ENCODE measurements around the gene IFNL3. TPM values are rescaled to one million over a fixed set of nuclear protein-coding genes. Genes with fewer than 3 reads are reported as not detected.
"Not testable (repeated sequence)": the region's sequence is repeated elsewhere in the genome, so short reads cannot be mapped to it uniquely, and the experiment has no call there.

Gene IFNL3
- total RNA-seq, 1 donor from 2014 or later: not detected

GRCh38 chr19:39218230-39219007 is 26.4 kb downstream of the IFNL3 start:
- no peak for DNase-seq

DNA sequence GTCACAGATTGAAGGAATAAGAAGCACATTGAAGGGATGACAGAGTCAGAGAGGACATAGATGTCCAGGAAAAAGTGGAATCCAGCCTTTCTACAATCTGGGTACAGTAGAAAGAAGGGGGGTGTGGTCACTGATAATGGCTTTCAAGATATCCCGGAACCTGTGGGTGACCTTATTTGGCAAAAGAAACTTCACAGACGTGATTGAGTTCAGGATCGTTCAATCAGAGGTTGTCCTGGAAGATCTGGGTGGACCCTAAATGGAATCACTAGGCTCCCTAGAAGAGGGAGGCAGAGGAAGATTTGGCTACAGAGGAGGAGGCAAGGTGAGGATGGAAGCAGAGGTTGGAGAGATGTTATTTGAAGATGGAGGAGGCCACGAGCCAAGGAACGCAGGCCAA is 27.7 kb downstream of the IFNL3 start:
- no peak for DNase-seq

DNA sequence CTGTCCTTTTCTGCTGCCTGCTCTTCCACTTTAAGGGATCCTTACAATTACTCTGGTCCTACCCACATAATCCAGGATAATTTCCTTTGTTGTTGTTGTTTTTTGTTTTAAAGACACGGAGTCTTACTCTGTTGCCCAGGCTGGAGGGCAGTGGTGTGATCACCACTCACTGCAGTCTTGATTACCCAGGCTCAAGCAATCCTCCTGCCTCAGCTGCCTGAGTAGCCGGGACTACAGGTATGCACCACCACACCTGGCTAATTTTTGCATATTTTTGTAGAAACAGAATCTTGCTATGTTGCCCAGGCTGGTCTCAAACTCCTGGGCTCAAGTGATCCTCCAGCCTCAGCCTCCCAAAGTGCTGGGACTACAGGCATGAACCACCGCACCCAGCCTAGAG is 29.5 kb downstream of the IFNL3 start:
- DNase-seq: not testable (repeated sequence)

- no peak for DNase-seq
Observed at GRCh38 chr19:39212375-39212742, 32.4 kb downstream of the IFNL3 start.

DNA sequence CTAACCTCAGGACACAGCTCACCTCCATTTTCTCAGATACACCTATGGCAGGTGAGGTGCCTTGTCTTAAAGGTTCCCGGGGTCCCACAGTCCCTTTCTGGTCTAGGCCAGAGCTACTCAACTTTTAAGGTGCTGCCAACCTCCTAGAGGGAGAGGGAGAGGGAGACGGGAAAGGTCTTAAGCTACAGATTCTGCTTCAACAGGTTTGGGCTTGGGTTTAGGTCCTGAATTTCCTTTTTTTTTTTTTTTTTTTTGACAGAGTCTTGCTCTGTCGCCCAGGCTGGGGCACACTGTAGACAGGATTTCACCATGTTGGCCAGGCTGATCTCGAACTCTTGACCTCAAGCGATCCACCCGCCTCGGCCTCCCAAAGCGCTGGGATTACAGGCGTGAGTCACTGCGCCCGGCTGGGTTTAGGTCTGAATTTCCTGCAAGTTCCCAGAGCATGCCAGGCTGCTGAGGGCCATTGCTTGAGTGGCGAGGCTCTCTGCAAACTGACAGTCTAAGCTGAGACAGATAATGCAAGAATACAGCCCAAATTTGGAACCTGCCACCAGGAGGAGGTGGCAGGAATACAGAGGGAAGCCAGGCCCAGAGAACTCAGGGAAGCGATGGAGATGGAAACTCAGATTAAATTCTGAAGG is 33.0 kb downstream of the IFNL3 start:
- no peak for DNase-seq

DNA sequence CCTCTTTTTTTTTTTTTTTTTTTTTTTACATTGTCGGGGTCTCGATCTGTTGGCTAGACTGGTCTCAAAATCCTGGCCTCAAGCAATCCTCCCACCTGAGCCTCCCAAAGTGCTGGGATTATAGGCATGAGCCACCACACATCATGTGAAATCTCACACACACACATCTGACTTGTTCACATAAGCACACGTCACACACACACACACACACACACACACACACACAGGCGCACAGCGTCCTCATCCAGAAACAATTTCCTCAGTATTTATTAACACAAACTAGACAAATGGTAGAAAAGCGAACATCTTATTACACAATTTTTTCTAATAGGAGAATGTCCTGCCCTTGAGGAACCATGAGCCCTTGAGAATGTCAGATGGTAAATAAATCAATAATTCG is 35.6 kb downstream of the IFNL3 start:
- DNase-seq: no peak

DNA sequence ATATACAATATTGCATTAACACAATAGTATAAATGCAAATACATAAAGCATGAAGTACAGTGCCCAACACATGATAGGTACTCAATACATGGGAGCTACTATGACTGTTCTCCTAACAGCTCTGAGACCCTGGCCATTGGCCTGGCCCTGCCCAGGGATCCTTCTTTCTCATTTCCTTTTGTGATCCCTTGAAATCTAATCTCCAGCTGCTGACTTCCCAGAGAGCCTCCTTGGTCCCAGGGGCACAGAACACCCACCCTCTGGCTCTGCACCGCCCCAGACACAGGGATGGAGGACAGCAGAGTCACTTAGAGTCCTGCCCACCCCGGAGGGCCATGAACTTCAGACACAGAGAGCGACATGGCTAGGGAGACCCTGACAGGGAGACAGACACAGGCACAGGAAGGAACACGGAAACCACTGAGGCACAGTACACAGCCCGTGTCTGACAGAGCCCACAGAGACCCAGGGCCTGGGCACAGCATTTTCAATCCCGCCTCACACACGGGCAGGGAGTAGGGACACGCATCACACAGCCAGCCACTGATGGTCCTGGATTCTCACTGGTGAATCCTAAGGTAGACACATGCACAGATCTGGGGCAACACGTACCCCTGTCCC is 36.5 kb downstream of the IFNL3 start:
- DNase-seq: no peak

GRCh38 chr19:39207293-39207836 is 37.4 kb downstream of the IFNL3 start:
- DNase-seq: no peak

DNA sequence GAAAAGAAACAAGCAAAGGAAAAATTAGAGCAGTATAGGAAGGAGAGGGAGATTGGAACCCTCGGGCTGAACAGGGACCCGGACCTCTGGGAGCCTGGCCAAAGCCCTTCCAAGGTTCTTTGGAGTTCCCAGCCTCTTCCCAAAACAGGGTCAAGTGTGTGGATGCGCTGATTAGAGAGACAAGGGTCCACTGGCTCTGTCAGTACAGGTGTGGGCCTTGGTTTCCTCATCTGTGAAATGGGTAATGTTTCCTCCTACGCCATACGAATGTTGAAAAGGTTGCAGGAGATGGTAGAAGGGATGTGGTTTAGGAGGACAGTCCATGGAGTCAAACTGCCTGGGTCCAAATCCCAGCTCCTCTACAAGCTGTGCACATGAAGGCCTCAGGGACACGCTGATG is 38.7 kb downstream of the IFNL3 start:
- no peak for DNase-seq

DNA sequence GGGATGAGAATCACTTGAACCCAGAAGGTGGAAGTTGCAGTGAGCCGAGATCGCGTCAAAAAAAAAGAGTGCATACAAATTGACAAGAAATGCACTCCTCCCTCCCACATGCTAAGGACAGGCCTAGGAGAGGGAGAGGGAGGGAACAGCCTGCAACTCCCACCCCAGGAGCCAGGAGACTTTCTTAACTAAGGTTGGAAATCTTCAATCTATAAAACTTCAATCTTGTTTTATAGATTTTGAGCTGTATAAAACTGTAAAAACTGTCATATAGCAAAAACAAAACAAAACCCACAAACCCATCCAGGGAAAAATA is 39.4 kb downstream of the IFNL3 start:
- DNase-seq: no peak

GRCh38 chr19:39203372-39204341 is 41.1 kb downstream of the IFNL3 start, which contains the start of gene SYCN:
TSS of gene SYCN (minus strand) at chr19:39204263. CDS start at chr19:39204254, 9 bp downstream.
- no peak for DNase-seq

- no peak for DNase-seq
Observed at GRCh38 chr19:39202998-39203355, 41.8 kb downstream of the IFNL3 start.

DNA sequence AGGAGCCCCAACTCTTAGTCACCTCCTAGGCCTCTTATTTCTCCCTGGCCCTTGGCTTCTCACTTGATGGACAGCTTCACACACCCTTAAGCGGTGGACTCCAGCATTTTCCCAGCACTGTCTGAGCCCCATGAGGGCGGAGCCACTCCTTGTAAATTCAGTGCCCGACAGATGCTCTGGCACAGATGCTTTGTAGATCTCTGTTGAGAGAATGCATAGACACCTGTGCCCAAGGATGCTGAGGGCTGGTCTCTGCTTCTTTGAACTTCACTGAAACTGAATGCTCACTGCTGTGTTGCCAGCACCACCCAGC is 44.0 kb downstream of the IFNL3 start:
- no peak for DNase-seq

DNA sequence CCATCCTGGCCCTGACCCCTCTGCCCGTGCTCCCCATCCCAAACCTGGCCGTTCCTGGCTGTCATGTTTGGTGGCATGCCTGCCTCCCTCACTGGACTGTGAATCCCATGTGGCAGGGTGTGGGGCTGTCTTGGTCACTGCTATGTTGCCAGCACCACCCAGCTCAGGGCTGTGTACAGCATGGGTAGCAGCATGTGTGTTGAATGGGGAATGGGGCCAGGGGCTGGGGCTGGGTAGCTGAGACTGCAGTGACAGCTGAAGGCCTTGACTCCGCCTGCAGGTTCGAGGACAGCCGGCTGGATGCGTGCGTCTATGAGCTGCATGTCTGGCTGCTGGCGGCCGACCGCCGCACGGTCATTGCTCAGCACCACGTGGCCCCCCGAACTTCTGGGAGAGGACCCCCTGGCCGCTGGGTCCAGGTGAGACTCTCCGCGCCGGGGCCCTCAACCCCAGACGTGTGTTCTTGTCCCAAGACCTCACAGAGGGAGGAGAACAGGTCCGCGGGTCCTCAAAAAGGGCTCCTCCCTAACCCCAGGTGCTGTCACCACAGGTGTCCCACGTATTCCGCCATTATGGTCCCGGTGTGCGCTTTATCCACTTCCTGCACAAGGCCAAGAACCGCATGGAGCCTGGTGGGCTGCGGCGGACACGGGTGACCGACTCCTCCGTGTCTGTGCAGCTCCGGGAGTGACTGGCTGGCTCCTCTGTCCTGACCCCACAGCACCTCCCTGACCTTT is 44.6 kb downstream of the IFNL3 start:
- DNase-seq: no peak

GRCh38 chr19:39199025-39199424 is 45.8 kb downstream of the IFNL3 start:
- no peak for DNase-seq

DNA sequence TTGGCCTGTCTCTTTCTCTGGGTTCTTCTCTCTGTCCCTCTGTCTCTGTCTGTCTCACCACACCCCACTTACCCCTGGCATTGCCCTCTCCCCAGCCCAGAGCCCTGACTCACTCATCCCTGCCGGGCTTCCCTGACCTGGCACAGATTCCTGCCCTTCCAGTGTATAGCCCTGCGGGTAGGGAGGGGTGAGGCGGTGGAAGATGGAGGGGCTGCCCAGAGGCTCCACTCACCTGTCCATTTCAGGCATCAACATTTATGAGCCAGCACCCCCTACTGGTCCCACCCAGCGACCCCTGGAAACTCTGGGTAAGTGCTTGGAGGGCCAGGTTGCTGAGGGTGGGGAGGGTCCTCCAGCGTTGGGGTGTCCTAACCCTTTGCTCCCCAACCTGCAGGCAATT is 47.0 kb downstream of the IFNL3 start:
- DNase-seq: no peak

- DNase-seq: no peak
Observed at GRCh38 chr19:39196860-39197562, 47.8 kb downstream of the IFNL3 start, which contains the start of gene NCCRP1. TSS of gene NCCRP1 (plus strand) at chr19:39196964. CDS start at chr19:39196983, 19 bp downstream.

DNA sequence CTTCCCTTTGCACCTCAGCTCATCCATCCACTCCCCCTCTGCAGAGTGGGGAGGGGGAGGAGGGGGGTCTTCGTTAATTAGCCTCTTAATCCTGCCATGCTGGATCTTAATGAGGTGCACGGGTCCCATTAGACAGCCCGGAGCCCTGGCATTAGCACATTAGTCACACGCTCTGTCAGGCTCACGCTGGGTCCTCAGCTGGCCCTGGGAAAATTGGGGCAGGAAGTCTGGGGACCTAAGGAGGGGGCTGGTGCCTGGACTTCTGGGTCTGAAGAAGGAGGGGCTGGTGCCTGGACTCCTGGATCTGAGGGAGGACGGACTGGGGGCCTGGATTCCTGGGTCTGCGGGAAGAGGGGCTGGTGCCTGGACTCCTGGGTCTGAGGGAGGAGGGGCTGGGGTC is 48.5 kb downstream of the IFNL3 start:
- no peak for DNase-seq

DNA sequence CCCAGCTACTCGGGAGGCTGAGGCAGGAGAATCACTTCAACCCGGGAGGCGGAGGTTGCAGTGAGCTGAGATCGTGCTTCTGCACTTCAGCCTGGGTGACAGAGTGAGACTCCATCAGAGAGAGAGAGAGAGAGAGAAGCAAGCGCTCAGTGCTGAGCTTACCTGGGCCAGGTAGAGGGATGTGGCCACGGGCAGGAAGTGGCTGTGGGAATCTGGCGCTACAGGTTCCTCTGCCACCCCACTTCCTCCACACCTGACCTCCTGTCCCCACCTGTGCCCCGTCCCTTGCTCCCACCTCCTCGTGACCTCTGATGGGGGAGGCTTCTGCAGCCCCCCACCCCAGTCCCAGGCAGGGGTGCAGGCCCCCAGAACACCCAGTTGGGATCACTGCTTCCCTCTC is 49.1 kb downstream of the IFNL3 start:
- no peak for DNase-seq

- peak; percentile 9 for DNase-seq
Observed at GRCh38 chr19:39194832-39195542, 49.8 kb downstream of the IFNL3 start.
